HEK293 (cell line): ENCODE measurements around the gene CCDC195.

ENCODE experiments used
- BCL11B ChIP-seq: fragments of 450-650 bp; formaldehyde crosslinking; IDR thresholded peaks from 2 replicates; pipeline ENCODE4 v1.5.1; 2016; ENCODE audit warnings: low read depth, missing biosample characterization, missing genetic modification characterization
- GLIS2 ChIP-seq: fragments of 450-650 bp; formaldehyde crosslinking; IDR thresholded peaks from 2 replicates; pipeline ENCODE4 v1.5.1; 2016; ENCODE audit warnings: missing biosample characterization, missing genetic modification characterization
- SP7 ChIP-seq: fragments of 450-650 bp; formaldehyde crosslinking; IDR thresholded peaks from 2 replicates; pipeline ENCODE4 v1.5.1; 2016; ENCODE audit warnings: missing biosample characterization, missing genetic modification characterization
- ZBTB20 ChIP-seq: fragments of 450-650 bp; formaldehyde crosslinking; IDR thresholded peaks from 2 replicates; pipeline ENCODE4 v1.5.1; 2016; ENCODE audit warnings: missing biosample characterization, missing genetic modification characterization
- ZBTB21 ChIP-seq: fragments of 450-650 bp; formaldehyde crosslinking; IDR thresholded peaks from 2 replicates; pipeline ENCODE4 v1.5.1; 2017; ENCODE audit warnings: missing biosample characterization, missing genetic modification characterization
- ZBTB7A ChIP-seq: fragments of 450-650 bp; formaldehyde crosslinking; IDR thresholded peaks from 2 replicates; pipeline ENCODE4 v1.5.1; 2016; ENCODE audit warnings: low read depth, missing biosample characterization, missing genetic modification characterization
- ZNF10 ChIP-seq: fragments of 450-650 bp; formaldehyde crosslinking; IDR thresholded peaks from 2 replicates; pipeline ENCODE4 v1.5.1; 2017; ENCODE audit warnings: missing biosample characterization, missing genetic modification characterization
- ZNF214 ChIP-seq: fragments of 450-650 bp; formaldehyde crosslinking; IDR thresholded peaks from 2 replicates; pipeline ENCODE4 v1.5.1; 2017; ENCODE audit warnings: missing biosample characterization, mild to moderate bottlenecking, missing genetic modification characterization, borderline replicate concordance
- ZNF292 ChIP-seq: fragments of 450-650 bp; formaldehyde crosslinking; IDR thresholded peaks from 2 replicates; pipeline ENCODE4 v1.5.1; 2016; ENCODE audit warnings: low read depth, missing biosample characterization, missing genetic modification characterization, borderline replicate concordance
- ZNF335 ChIP-seq: fragments of 450-650 bp; formaldehyde crosslinking; conservative IDR thresholded peaks from 2 replicates; pipeline ENCODE4 v1.5.1; 2016; ENCODE audit warnings: missing biosample characterization, missing genetic modification characterization
- ZNF394 ChIP-seq: fragments of 450-650 bp; formaldehyde crosslinking; IDR thresholded peaks from 2 replicates; pipeline ENCODE4 v1.5.1; 2016; ENCODE audit warnings: missing biosample characterization, missing genetic modification characterization, mild to moderate bottlenecking, moderate library complexity, borderline replicate concordance
- ZNF513 ChIP-seq: fragments of 450-650 bp; IDR thresholded peaks from 2 replicates; pipeline ENCODE4 v1.5.1; 2018; ENCODE audit warnings: missing biosample characterization, missing genetic modification characterization
- ZNF610 ChIP-seq: fragments of 450-650 bp; formaldehyde crosslinking; IDR thresholded peaks from 2 replicates; pipeline ENCODE4 v1.5.1; 2016; ENCODE audit warnings: missing biosample characterization, missing genetic modification characterization, borderline replicate concordance
- ZNF624 ChIP-seq: fragments of 450-650 bp; formaldehyde crosslinking; IDR thresholded peaks from 2 replicates; pipeline ENCODE4 v1.5.1; 2017; ENCODE audit warnings: missing biosample characterization, missing genetic modification characterization
- ZNF626 ChIP-seq: fragments of 450-650 bp; sonication (Bioruptor Pico); formaldehyde crosslinking; IDR thresholded peaks from 2 replicates; pipeline ENCODE4 v1.5.1; 2018; ENCODE audit warnings: missing biosample characterization, missing genetic modification characterization, inconsistent platforms
- ZNF664 ChIP-seq: fragments of 450-650 bp; formaldehyde crosslinking; IDR thresholded peaks from 2 replicates; pipeline ENCODE4 v1.5.1; 2016; ENCODE audit warnings: missing biosample characterization, missing genetic modification characterization
- ZNF792 ChIP-seq: fragments of 450-650 bp; formaldehyde crosslinking; IDR thresholded peaks from 2 replicates; pipeline ENCODE4 v1.5.1; 2016; ENCODE audit warnings: missing biosample characterization, missing genetic modification characterization
- ZNF837 ChIP-seq: fragments of 450-650 bp; formaldehyde crosslinking; IDR thresholded peaks from 2 replicates; pipeline ENCODE4 v1.5.1; 2016; ENCODE audit warnings: missing biosample characterization, missing genetic modification characterization
- ZSCAN30 ChIP-seq: fragments of 450-650 bp; IDR thresholded peaks from 2 replicates; pipeline ENCODE4 v1.5.1; 2018; ENCODE audit warnings: missing biosample characterization, mild to moderate bottlenecking, missing genetic modification characterization, moderate library complexity
- TF ChIP-seq, protein P1 (sequence below): fragments of 450-650 bp; formaldehyde crosslinking; IDR thresholded peaks from 2 replicates; pipeline ENCODE4 v1.5.1; 2017; ENCODE audit warnings: missing biosample characterization, missing genetic modification characterization
- TF ChIP-seq, protein P2 (sequence below): fragments of 450-650 bp; formaldehyde crosslinking; IDR thresholded peaks from 2 replicates; pipeline ENCODE4 v1.5.1; 2016; ENCODE audit warnings: missing biosample characterization, missing genetic modification characterization
- TF ChIP-seq, protein P3 (sequence below): fragments of 450-650 bp; formaldehyde crosslinking; IDR thresholded peaks from 2 replicates; pipeline ENCODE4 v1.5.1; 2016; ENCODE audit warnings: missing biosample characterization, missing genetic modification characterization
- TF ChIP-seq, protein P4 (sequence below): fragments of 450-650 bp; formaldehyde crosslinking; IDR thresholded peaks from 2 replicates; pipeline ENCODE4 v1.5.1; 2017; ENCODE audit warnings: missing biosample characterization, missing genetic modification characterization
- TF ChIP-seq, protein P5 (sequence below): fragments of 450-650 bp; formaldehyde crosslinking; IDR thresholded peaks from 2 replicates; pipeline ENCODE4 v1.5.0; 2017; ENCODE audit warnings: missing biosample characterization, missing genetic modification characterization, borderline replicate concordance

CCDC195 gene

DNA sequence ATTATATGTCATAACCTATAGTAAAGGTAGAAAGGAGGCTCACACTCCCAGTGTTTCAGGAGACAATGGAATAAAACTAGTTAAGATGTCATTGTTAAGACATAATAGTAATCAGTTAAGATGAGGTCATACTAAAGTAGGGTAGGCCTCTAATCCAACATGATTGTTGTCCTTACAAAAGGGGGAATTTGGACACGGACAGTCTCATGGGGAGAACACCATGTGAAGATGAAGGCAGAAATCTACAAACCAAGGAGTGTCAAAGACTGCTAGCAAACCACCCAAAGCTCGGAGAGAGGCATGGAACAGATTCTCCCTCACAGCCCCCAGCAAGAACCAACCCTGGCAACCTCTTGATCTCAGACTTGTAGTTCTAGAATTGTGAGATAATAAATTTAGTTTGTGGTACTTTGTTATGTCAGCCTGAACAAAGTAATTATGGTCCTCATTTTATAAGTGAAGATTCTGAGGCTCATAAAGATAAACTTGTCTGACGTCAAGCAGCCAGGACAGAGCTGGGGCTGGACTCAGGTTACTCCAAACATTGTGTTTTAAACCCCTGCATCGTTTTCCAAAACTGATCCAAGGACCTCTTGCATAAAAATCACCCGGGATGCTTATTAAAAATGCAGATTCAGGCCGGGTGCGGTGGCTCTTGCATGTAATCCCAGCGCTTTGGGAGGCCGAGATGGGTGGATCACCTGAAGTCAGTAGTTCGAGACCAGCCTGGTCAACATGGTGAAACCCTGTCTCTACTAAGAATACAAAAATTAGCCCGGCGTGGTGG is 47.8 kb downstream of the CCDC195 start (continued):
- no peak for TF ChIP-seq ZNF513 (tag by site-specific recombination)
- TF ChIP-seq, protein P1, sequence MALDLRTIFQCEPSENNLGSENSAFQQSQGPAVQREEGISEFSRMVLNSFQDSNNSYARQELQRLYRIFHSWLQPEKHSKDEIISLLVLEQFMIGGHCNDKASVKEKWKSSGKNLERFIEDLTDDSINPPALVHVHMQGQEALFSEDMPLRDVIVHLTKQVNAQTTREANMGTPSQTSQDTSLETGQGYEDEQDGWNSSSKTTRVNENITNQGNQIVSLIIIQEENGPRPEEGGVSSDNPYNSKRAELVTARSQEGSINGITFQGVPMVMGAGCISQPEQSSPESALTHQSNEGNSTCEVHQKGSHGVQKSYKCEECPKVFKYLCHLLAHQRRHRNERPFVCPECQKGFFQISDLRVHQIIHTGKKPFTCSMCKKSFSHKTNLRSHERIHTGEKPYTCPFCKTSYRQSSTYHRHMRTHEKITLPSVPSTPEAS, result no peak
- TF ChIP-seq ZNF214, result no peak
- no peak; the same call in 1 of the 2 replicates for TF ChIP-seq ZNF394 (tag by site-specific recombination)
- TF ChIP-seq ZNF664 (tag by site-specific recombination), result no peak
- no peak for TF ChIP-seq ZBTB7A (tag by site-specific recombination)
- TF ChIP-seq, protein P2, sequence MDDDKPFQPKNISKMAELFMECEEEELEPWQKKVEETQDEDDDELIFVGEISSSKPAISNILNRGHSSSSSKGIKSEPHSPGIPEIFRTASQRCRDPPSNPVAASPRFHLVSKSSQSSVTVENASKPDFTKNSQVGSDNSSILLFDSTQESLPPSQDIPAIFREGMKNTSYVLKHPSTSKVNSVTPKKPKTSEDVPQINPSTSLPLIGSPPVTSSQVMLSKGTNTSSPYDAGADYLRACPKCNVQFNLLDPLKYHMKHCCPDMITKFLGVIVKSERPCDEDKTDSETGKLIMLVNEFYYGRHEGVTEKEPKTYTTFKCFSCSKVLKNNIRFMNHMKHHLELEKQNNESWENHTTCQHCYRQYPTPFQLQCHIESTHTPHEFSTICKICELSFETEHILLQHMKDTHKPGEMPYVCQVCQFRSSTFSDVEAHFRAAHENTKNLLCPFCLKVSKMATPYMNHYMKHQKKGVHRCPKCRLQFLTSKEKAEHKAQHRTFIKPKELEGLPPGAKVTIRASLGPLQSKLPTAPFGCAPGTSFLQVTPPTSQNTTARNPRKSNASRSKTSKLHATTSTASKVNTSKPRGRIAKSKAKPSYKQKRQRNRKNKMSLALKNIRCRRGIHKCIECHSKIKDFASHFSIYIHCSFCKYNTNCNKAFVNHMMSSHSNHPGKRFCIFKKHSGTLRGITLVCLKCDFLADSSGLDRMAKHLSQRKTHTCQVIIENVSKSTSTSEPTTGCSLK (tag by site-specific recombination), result no peak
- no peak for TF ChIP-seq ZNF292 (tag by site-specific recombination)
- TF ChIP-seq ZNF10 (tag by site-specific recombination), result no peak; the same call in 1 of the 2 replicates
- 0 out of 2 replicates have a peak, but pooled peaks have one; percentile 16 for TF ChIP-seq ZNF610 (tag by site-specific recombination)
- peak; percentile 83 for TF ChIP-seq ZBTB20 (tag by site-specific recombination)
- no peak for TF ChIP-seq ZBTB21 (tag by site-specific recombination)
- TF ChIP-seq GLIS2 (tag by site-specific recombination), result no peak
- peak; percentile 45; the same call in 1 of the 2 replicates for TF ChIP-seq ZSCAN30 (tag by site-specific recombination)
- TF ChIP-seq, protein P3, sequence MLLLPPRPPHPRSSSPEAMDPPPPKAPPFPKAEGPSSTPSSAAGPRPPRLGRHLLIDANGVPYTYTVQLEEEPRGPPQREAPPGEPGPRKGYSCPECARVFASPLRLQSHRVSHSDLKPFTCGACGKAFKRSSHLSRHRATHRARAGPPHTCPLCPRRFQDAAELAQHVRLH (tag by site-specific recombination), result peak; percentile 90
- TF ChIP-seq ZNF837 (tag by site-specific recombination), result no peak
- TF ChIP-seq, protein P4, sequence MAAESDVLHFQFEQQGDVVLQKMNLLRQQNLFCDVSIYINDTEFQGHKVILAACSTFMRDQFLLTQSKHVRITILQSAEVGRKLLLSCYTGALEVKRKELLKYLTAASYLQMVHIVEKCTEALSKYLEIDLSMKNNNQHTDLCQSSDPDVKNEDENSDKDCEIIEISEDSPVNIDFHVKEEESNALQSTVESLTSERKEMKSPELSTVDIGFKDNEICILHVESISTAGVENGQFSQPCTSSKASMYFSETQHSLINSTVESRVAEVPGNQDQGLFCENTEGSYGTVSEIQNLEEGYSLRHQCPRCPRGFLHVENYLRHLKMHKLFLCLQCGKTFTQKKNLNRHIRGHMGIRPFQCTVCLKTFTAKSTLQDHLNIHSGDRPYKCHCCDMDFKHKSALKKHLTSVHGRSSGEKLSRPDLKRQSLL (tag by site-specific recombination), result no peak
- no peak for TF ChIP-seq BCL11B (tag by site-specific recombination)
- TF ChIP-seq ZNF335, result 0 out of 2 replicates have a peak, but pooled peaks have one; percentile 20
- no peak for TF ChIP-seq ZNF624 (tag by site-specific recombination)
- no peak for TF ChIP-seq ZNF626 (tag by site-specific recombination)
- no peak for TF ChIP-seq ZNF792 (tag by site-specific recombination)
- peak; percentile 95 for TF ChIP-seq SP7
- TF ChIP-seq, protein P5, sequence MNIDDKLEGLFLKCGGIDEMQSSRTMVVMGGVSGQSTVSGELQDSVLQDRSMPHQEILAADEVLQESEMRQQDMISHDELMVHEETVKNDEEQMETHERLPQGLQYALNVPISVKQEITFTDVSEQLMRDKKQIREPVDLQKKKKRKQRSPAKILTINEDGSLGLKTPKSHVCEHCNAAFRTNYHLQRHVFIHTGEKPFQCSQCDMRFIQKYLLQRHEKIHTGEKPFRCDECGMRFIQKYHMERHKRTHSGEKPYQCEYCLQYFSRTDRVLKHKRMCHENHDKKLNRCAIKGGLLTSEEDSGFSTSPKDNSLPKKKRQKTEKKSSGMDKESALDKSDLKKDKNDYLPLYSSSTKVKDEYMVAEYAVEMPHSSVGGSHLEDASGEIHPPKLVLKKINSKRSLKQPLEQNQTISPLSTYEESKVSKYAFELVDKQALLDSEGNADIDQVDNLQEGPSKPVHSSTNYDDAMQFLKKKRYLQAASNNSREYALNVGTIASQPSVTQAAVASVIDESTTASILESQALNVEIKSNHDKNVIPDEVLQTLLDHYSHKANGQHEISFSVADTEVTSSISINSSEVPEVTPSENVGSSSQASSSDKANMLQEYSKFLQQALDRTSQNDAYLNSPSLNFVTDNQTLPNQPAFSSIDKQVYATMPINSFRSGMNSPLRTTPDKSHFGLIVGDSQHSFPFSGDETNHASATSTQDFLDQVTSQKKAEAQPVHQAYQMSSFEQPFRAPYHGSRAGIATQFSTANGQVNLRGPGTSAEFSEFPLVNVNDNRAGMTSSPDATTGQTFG (tag by site-specific recombination), result no peak
